Fibroblast of villous mesenchyme (primary cell): Measurements from ENCODE around the gene ZNF784. TPM values are rescaled to one million over a fixed set of nuclear protein-coding genes. Genes with fewer than 3 reads are reported as not detected.

Source experiments
- DNase-seq: peaks from one replicate; pipeline ENCODE4 v3.0.0-alpha.2; 2010; ENCODE audit warnings: low read depth
- H3K4me3 ChIP-seq: 2 replicates; pipeline ENCODE4 v1.5.1; 2011; ENCODE audit warnings: low read depth, mild to moderate bottlenecking, low read length
- CTCF ChIP-seq: IDR thresholded peaks from 2 replicates; pipeline ENCODE4 v1.5.1; 2012; ENCODE audit warnings: low read depth, mild to moderate bottlenecking, low read length; ENCODE audit not compliant: insufficient read depth
- total RNA-seq: library from RNA; depleted of rRNA; stranded (reverse); fragments of >200 nt; gene quantifications from 2 replicates; pipeline ENCODE4 v1.2.3, GENCODE V29; 2012

The ZNF784 gene
- total RNA-seq, 1 donor: 5.6 TPM

- TF ChIP-seq CTCF: no peak
- peak; percentile 79 for DNase-seq
- H3K4me3 ChIP-seq: peak within 1 kb of the TSS; percentile 72
These were observed 18.9 kb upstream of the ZNF784 start, which contains the start of gene ZNF581 for GRCh38 chr19:55643003-55643886. TSS of gene ZNF581 (plus strand) at chr19:55643649. CDS start at chr19:55644572, 923 bp downstream.

- TF ChIP-seq CTCF: no peak
- H3K4me3 ChIP-seq: peak overlapping the region; percentile 72
- DNase-seq: peak; percentile 31
These were observed 18.0 kb upstream of the ZNF784 start for GRCh38 chr19:55642153-55643002.

DNA sequence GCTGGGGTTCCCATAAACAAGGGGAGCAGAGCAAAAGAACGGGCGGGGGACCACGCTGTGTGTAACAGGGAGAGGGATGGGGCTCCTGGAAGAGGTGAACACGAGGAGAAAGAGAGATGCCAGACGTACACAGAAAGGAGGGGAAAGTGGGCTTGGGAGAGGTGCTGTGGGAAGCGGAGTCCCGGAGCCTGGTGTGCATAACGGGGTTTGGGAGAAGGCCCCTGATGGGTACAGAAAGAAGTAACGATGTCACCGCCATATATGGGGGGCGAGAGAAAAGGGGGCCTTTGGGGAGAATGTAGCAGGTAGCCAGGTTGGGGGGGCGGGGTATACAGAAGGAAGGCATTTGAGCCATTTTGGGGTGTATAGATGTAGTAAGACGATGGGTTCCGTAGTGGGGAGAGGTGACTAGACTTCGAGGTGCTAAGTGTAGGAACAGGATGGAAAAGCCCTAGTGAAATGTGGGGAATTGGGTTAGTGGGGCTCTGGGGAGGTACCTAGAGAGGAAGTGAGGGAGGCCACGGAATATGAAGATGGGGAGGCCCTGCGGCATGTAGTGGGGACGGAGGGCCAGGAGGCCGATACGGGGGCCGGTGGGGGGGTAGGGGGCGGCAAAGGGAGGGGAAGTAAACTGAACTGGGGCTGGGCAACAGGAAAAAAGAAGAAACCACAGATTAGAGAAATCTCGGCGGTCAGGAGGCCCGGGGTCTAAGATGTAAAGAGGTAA lies 17.2 kb upstream of the ZNF784 start:
- DNase-seq: peak; percentile 22
- no peak for TF ChIP-seq CTCF
- peak overlapping the region; percentile 72 for H3K4me3 ChIP-seq

GRCh38 chr19:55640577-55641425 lies 16.4 kb upstream of the ZNF784 start, which contains the start of gene ZNF580:
TSS of gene ZNF580 (plus strand) at chr19:55641002. CDS start at chr19:55642509, 1,507 bp downstream.
- peak; percentile 87 for DNase-seq
- no peak for TF ChIP-seq CTCF
- H3K4me3 ChIP-seq: peak within 1 kb of the TSS; percentile 72

DNA sequence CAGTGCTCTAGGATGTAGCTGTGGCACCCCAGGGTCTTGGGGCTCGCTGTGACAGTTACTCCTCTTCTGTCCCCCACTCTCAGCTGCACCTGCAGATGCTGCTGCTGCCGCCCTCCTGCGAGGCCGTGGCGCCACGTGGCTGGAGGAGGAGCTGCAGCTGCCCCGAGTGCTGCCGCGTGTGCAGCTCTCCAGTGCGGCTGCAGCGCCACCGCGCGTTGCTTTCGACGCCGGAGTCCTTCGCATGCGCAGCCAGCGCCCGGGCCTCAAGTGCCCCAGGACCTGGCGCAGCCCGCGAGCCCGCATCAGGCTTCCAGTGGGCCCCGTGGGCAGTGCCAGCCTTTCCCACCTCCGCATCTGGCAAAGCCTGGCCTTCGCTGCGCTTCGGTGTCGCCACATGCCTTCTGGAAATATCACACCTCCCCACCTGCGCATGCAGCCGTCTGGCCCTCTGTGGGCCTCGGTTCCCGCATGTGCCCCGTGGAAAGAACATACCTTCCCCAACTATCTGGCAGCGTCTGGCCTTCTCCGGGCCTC lies 15.7 kb upstream of the ZNF784 start:
- H3K4me3 ChIP-seq: peak overlapping the region; percentile 72
- DNase-seq: peak; percentile 73
- TF ChIP-seq CTCF: peak; percentile 38
